HG02798 (cell line): Measurements from ENCODE around the gene PHACTR3.

Experiments used
- ATAC-seq: cut with Tn5 transposase; IDR thresholded peaks from one replicate; pipeline ENCODE4 v1.9.1; 2021; ENCODE audit warnings: mild to moderate bottlenecking; ENCODE audit not compliant: unreplicated experiment, poor library complexity

Gene PHACTR3

GRCh38 chr20:59586613-59587012 is 17.7 kb upstream of the PHACTR3 start:
- no peak for ATAC-seq

GRCh38 chr20:59587570-59587969 is 16.8 kb upstream of the PHACTR3 start:
- ATAC-seq = no peak

GRCh38 chr20:59588236-59588855 is 16.0 kb upstream of the PHACTR3 start:
- ATAC-seq = no peak

DNA sequence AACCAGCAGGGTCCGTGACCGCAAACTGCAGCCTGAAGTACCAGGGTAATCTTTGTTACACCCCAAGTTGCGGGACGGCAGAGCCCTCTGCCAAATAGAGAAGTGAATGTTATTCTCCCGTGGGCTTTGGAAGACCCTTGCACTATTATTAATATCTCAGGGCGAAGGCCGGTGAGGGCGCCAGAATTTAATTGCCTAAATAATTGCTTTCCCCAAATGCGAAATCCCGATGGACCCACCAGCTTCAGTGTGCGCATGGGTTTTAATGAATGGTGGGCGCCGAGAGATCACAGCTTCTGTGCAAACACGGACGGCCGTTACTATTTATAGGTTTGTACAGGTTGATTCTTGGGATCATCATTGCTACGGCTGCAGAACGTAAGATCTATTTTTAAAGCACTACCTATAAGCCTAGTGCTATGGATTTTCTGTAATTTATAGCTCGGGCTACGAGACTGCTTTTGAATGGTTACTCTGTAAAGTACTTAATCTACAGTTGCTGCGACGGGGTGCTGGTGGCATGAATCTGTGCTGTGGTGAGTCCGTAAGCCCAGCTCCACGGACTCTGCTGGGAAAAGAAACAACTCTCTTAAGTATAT is 15.2 kb upstream of the PHACTR3 start:
- no peak for ATAC-seq

- ATAC-seq = no peak
Observed at GRCh38 chr20:59591061-59591460, 13.3 kb upstream of the PHACTR3 start.

GRCh38 chr20:59596690-59597089 is 7.7 kb upstream of the PHACTR3 start:
- ATAC-seq = no peak

DNA sequence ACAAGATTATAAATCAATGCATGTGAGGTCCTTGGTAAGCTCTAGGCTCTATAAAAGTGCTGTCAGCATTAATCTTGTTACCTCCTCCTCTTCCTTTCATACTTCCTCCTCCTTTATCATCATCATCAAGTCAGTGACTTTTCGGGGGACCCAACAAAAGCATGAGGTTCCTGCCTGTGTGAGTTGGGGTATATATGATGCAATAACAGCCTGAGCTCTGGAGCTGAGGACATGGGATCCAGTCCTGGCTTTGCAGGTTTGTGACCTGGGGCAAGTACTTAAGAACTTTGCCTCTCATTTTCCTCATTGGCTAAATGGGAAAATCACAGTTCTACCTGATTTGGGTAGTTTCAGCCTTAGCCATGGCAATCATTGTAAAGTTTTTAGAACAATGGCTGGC is 7.1 kb upstream of the PHACTR3 start:
- no peak for ATAC-seq

GRCh38 chr20:59598625-59599310 is 5.6 kb upstream of the PHACTR3 start:
- no peak for ATAC-seq

DNA sequence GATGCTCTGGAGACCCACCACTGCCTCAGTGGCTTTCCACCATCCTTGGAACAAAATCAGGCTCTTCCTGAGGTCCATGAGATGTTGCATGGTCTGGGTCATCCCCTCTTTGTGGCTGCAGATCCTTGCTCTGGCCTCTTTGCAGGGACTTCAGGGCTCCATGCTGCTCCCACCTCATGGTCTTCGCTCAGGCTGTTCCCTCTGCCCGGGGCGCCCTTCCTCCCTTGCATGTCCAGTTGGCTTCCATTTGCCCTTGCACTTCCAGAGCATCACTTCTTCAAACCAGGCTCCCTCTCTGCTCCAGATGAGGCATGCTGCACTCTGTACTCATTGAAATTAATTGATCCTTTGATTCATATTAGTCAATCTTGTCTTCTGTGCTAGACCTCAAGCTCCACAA is 4.4 kb upstream of the PHACTR3 start:
- ATAC-seq = no peak

DNA sequence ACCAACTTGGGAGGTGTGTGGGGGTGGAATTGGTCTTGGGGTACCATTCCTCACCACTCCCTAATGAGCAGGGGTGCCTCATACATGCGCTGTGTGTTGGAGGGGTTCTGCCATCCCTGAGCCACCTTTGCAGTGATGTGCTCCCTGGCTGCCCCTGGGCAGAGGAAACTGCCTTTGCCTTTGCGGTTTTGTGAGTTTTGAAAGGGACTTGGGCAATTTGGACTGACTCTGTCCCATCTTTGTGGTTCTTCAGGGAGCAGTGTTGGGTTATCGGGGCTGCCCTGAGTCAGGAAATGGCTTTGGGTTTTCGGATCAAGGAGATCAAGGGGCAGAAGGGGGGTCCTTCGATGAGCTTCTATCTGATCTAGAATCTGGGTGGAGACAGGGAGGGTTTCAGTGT is 3.9 kb upstream of the PHACTR3 start:
- no peak for ATAC-seq

DNA sequence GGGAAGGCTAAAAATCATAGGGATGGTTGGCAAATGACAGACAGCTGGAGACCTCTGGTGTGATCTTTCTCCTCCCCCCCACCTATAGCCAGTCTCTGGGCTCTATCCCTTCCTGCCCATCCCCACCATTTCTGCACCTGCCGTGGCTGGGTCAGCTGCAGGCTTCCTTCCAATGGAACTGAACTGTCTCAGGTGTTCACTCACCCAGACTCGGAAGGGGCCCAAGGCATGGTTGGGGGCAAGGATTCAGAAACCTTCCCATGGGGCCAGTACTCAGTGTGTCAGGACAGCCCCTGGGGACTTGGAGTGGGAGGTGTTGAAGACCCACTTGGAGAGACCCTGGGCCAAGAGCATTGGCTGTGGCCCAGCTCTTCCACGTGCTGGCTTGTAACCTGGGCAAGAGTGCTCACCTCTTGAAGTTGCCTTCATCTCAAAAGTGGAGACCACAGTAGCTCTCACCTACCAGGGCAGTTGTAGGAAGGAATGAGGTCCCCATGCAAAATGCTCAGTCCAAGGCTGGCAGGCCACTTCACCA is 1.7 kb upstream of the PHACTR3 start:
- no peak for ATAC-seq

GRCh38 chr20:59603176-59603575 is 1.2 kb upstream of the PHACTR3 start:
- ATAC-seq = no peak

- no peak for ATAC-seq
Observed at GRCh38 chr20:59604741-59605600, 631 bp downstream of the PHACTR3 start.

DNA sequence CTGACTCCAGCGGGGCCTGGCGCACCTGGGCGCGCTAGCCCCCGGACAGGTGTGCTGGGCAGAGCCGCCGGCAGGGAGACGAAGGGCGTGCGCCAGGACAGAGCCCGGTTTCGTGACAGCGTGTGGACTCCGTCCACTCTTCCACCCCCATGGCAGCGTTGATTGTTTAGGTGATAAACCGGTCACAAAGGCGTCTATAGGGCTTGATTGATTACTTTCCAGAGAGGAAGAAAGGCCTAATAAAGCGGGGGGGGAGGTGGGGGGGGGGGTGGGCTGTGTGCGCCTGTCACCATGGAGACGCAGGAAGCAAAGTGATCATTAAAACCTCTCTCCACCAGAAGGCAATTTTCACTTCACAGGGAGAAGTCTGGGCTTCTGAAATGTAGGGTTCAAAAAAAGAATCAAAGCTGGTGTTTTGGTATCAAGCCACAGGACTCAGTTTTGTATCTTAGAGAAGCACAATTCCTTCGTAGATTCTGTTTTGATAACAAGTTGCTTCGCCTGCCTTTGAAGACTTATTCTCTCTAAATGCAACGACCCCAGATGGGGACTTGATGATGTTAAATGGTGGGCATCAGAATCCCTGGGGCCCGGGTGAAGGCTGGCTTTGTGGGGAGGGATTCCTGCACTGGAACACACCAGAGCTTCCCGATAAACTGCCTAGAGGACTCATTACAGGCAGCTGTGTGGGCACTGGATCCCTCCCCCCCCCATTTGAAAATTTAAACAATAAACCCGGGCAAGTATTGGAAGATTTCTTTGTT is 1.4 kb downstream of the PHACTR3 start:
- ATAC-seq = no peak

DNA sequence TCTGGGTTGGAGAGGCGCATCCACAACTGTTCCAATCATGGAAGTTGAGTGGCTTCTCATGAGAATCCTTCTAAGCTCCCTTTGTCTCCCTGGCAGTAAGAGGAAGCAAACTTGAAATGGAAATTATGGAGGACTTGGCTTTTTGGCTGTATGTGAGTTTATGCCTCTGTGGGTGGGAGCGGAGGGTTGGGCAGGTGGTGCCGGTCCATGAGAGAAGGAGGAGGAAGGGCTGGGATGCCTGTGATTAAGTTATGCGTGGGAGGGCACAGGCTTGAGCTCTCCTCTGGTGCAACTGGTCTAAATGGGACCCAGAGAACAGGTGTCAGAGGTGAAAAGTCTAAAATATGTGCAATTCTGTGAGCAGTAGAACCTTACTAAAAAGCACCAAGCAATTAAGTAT is 2.2 kb downstream of the PHACTR3 start:
- no peak for ATAC-seq

DNA sequence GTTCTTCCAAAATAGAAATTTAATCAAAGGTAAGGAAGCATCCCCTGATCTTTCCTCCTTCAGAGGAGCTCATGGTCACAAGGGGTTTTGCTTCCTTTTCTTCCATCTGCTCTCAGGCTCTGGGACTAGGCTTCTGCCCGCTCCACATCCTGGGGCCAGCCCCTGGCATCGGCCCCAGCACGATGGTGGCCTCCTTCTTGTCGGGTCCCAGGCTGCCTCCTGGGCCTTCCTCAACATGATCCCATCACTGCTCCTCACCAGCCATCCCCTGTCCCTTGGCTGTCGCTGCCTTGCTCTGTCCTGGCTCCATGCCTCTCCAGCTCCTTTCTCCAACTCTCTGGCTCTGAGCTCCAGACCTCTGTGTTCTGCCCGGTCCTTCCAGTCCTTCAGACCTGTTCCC is 4.1 kb downstream of the PHACTR3 start:
- ATAC-seq = no peak

DNA sequence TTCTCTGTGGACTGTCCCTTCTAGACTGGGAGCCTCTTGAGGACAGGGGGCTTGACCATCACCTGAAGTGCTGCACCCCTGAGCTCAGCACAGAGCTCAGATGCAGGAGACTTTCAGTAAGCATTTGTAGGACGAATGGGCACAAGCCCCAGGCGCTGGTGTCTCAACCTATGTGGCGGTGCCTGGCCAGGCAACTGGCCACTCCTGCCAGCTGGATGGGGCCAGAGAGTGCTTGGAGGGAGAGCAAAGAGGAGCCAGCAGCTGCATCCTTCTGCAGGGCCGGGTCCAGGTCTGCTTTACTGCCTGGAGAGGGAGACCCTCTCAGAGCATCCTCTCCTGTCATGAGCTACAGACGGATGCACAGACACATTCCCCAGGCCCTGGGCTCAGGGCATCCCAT is 4.5 kb downstream of the PHACTR3 start:
- no peak for ATAC-seq

- ATAC-seq = no peak
Observed at GRCh38 chr20:59611286-59611685, 6.9 kb downstream of the PHACTR3 start.

DNA sequence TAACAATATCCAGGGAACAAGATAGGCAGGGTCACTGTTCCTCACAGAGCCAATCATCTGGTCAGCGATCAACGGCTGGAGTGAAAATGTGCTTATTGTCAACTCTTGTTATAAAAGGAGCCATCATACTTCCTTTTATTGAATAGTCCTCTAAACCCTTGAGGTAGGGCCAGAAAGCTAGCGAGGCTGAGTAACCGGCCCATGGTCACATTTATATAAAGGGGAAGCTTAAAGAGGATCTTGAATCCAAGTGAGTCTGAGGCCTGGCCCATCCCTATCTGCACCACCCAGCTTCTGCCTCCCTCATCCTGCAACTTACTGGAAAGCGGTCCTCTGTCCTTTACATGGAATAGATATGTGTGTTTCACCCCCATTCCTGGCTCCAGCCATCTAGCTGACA is 9.5 kb downstream of the PHACTR3 start:
- no peak for ATAC-seq

DNA sequence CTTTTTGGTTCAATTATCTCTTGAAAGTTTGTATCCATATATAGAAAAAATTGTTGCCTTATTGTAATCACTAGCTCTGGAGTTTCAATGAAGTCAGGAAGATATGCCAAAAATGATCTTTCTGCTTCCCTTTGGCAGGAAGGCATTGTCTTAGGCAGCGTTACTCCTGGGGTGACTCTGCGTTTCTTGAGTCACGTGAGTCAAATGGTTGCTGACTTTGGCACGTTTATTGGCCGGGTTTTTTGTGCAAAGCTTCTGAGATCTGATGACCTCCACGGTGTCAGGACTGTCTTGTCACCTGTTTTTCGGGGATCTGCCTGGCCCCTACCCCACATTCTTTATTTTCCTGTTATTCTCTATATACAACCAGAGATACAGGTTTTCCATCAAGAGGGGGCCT is 10.4 kb downstream of the PHACTR3 start:
- ATAC-seq = no peak
